ENCODE measurements around the gene IFNAR1.

- TF ChIP-seq CTCF (IDR thresholded peaks at IDR 0.05 in 4 of 5, conservative IDR thresholded peaks at IDR 0.05 in 1 of 5) (no peak), POLR2A (IDR thresholded peaks at IDR 0.05) (no peak)
Observed at GRCh38 chr21:33312121-33312520, 12.6 kb upstream of the IFNAR1 start.

All from gastrocnemius medialis (tissue), 4 donors.